ENCODE measurements around the gene PRKD1.

PRKD1 gene

GRCh38 chr14:29763342-29763858 is 164.2 kb downstream of the PRKD1 start:
- no peak for TF ChIP-seq TAF1 (IDR thresholded peaks at IDR 0.05; ENCODE audit: low read depth)
- no peak for TF ChIP-seq EP300 (IDR thresholded peaks at IDR 0.05; ENCODE audit: borderline replicate concordance)
- TF ChIP-seq NFIC (IDR thresholded peaks at IDR 0.05): no peak
- no peak for TF ChIP-seq FOXM1 (IDR thresholded peaks at IDR 0.05; ENCODE audit: borderline replicate concordance, low read depth)
- TF ChIP-seq, protein P1, sequence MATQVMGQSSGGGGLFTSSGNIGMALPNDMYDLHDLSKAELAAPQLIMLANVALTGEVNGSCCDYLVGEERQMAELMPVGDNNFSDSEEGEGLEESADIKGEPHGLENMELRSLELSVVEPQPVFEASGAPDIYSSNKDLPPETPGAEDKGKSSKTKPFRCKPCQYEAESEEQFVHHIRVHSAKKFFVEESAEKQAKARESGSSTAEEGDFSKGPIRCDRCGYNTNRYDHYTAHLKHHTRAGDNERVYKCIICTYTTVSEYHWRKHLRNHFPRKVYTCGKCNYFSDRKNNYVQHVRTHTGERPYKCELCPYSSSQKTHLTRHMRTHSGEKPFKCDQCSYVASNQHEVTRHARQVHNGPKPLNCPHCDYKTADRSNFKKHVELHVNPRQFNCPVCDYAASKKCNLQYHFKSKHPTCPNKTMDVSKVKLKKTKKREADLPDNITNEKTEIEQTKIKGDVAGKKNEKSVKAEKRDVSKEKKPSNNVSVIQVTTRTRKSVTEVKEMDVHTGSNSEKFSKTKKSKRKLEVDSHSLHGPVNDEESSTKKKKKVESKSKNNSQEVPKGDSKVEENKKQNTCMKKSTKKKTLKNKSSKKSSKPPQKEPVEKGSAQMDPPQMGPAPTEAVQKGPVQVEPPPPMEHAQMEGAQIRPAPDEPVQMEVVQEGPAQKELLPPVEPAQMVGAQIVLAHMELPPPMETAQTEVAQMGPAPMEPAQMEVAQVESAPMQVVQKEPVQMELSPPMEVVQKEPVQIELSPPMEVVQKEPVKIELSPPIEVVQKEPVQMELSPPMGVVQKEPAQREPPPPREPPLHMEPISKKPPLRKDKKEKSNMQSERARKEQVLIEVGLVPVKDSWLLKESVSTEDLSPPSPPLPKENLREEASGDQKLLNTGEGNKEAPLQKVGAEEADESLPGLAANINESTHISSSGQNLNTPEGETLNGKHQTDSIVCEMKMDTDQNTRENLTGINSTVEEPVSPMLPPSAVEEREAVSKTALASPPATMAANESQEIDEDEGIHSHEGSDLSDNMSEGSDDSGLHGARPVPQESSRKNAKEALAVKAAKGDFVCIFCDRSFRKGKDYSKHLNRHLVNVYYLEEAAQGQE (IDR thresholded peaks at IDR 0.05; ENCODE audit: low read depth): no peak
- TF ChIP-seq CEBPB (IDR thresholded peaks at IDR 0.05): no peak
- TF ChIP-seq ZBTB7A (IDR thresholded peaks at IDR 0.05; ENCODE audit: low read depth): no peak
- TF ChIP-seq TEAD4 (IDR thresholded peaks at IDR 0.05): no peak
- TF ChIP-seq, protein P2, sequence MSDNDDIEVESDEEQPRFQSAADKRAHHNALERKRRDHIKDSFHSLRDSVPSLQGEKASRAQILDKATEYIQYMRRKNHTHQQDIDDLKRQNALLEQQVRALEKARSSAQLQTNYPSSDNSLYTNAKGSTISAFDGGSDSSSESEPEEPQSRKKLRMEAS (IDR thresholded peaks at IDR 0.05): no peak

DNA sequence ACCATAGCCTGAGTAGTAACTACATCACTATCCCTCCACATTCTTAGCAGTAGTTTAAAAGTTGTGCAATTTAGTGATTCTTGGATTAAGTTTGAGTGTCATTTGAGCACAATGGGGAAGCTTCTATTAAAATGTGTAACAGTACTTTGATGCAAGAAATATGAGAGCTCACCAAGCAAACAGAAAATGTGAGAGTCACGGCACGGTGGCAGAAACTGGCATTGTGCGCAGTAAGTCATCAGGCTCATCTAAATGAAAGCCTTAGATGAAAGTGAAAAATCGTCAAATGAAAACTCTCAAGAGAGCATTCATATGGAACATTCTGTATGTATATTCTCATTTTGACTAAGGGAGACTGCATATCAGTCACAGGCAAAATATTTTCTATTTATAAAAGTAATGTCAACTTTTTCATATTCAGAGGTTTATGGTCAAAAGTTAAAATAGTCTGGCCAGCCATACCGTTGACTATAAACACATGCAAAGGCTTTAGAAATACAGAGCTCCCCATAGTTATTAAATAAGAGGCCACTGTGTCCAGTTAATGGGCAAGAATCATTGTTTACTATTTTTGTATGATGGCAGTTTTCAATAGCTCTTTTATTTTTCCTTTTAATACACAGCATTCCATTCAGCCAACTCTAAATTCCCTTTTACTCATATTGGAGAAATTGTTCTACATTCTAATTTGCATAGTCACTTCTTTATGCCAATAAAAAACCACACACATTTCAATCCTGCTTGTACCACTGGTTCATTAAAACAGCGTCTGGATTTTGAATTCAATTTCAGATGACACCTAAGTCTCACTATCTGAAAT is 167.9 kb downstream of the PRKD1 start:
- TF ChIP-seq, protein P2 (IDR thresholded peaks at IDR 0.05): no peak
- TF ChIP-seq CEBPB (IDR thresholded peaks at IDR 0.05) (no peak), TAF1 (IDR thresholded peaks at IDR 0.05; ENCODE audit: low read depth) (no peak), EGR1 (IDR thresholded peaks at IDR 0.05) (no peak), YY1 (IDR thresholded peaks at IDR 0.05; ENCODE audit: low read depth) (no peak), TEAD4 (IDR thresholded peaks at IDR 0.05) (no peak), CREB1 (IDR thresholded peaks at IDR 0.05; ENCODE audit: low read depth) (no peak), RAD21 (IDR thresholded peaks at IDR 0.05; ENCODE audit: low read depth) (no peak), TCF12 (IDR thresholded peaks at IDR 0.05; ENCODE audit: low read depth) (no peak), EP300 (IDR thresholded peaks at IDR 0.05; ENCODE audit: borderline replicate concordance) (no peak), ZBTB7A (IDR thresholded peaks at IDR 0.05; ENCODE audit: low read depth) (no peak), NFIC (IDR thresholded peaks at IDR 0.05) (no peak)
- TF ChIP-seq, protein P1 (IDR thresholded peaks at IDR 0.05; ENCODE audit: low read depth): no peak

DNA sequence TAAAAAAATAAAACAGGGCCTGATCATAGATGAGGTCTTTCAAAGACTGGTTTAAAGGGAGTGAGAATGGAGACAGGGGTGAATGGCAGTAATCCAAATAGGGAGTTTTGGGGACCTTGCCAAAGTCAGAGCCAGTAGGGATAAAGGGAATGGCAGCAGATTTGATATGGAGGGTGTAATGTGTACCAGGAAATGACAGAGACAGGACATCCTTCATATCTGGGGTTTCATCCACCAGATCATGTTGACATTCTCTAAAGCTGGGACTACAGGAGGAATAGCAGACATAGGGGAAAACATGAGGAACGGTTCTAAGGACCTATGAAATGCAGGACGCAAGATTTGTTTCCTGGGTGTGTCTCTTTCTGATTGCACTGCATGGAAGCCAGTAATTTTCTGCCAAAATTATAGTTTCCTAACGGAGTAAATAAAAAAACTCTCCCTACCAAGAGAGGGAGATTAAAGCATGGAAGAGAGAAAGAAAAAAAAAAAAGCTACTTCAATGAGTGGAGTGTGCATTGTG is 169.9 kb downstream of the PRKD1 start:
- TF ChIP-seq TCF12 (IDR thresholded peaks at IDR 0.05; ENCODE audit: low read depth): no peak

GRCh38 chr14:29757188-29757680 is 170.4 kb downstream of the PRKD1 start:
- TF ChIP-seq CEBPB (IDR thresholded peaks at IDR 0.05) (no peak), CREB1 (IDR thresholded peaks at IDR 0.05; ENCODE audit: low read depth) (no peak), RAD21 (IDR thresholded peaks at IDR 0.05; ENCODE audit: low read depth) (no peak), NFIC (IDR thresholded peaks at IDR 0.05) (no peak), TAF1 (IDR thresholded peaks at IDR 0.05; ENCODE audit: low read depth) (no peak), EGR1 (IDR thresholded peaks at IDR 0.05) (no peak), EP300 (IDR thresholded peaks at IDR 0.05; ENCODE audit: borderline replicate concordance) (no peak), ZBTB7A (IDR thresholded peaks at IDR 0.05; ENCODE audit: low read depth) (no peak), TCF12 (IDR thresholded peaks at IDR 0.05; ENCODE audit: low read depth) (no peak), YY1 (IDR thresholded peaks at IDR 0.05; ENCODE audit: low read depth) (no peak), FOXM1 (IDR thresholded peaks at IDR 0.05; ENCODE audit: borderline replicate concordance, low read depth) (no peak)

- TF ChIP-seq, protein P2 (IDR thresholded peaks at IDR 0.05): no peak
- TF ChIP-seq USF1 (IDR thresholded peaks at IDR 0.05) (no peak), FOXM1 (IDR thresholded peaks at IDR 0.05; ENCODE audit: borderline replicate concordance, low read depth) (no peak), RAD21 (IDR thresholded peaks at IDR 0.05; ENCODE audit: low read depth) (no peak), TCF12 (IDR thresholded peaks at IDR 0.05; ENCODE audit: low read depth) (no peak), YY1 (IDR thresholded peaks at IDR 0.05; ENCODE audit: low read depth) (no peak), TAF1 (IDR thresholded peaks at IDR 0.05; ENCODE audit: low read depth) (no peak), CEBPB (IDR thresholded peaks at IDR 0.05) (no peak), EP300 (IDR thresholded peaks at IDR 0.05; ENCODE audit: borderline replicate concordance) (no peak), NFIC (IDR thresholded peaks at IDR 0.05) (no peak), EGR1 (IDR thresholded peaks at IDR 0.05) (no peak), ZBTB7A (IDR thresholded peaks at IDR 0.05; ENCODE audit: low read depth) (no peak), CREB1 (IDR thresholded peaks at IDR 0.05; ENCODE audit: low read depth) (no peak), TEAD4 (IDR thresholded peaks at IDR 0.05) (no peak)
- TF ChIP-seq, protein P1 (IDR thresholded peaks at IDR 0.05; ENCODE audit: low read depth): no peak
These were observed 171.6 kb downstream of the PRKD1 start for GRCh38 chr14:29756019-29756385.

All from Ishikawa (cell line).